GM19193 (cell line): ENCODE measurements around the gene FLVCR2.

ENCODE experiments used
- POLR2A ChIP-seq: IDR thresholded peaks from 4 replicates; pipeline ENCODE4 v1.6.1; 2011; ENCODE audit not compliant: insufficient read depth, insufficient read length; ENCODE audit errors: extremely low read depth

The FLVCR2 gene

GRCh38 chr14:75602503-75602902 is 24.1 kb downstream of the FLVCR2 start:
- no peak for TF ChIP-seq POLR2A

GRCh38 chr14:75604979-75605851 is 26.8 kb downstream of the FLVCR2 start:
- TF ChIP-seq POLR2A: no peak

GRCh38 chr14:75605916-75606315 is 27.5 kb downstream of the FLVCR2 start:
- no peak for TF ChIP-seq POLR2A

- TF ChIP-seq POLR2A: no peak
Measured at GRCh38 chr14:75607044-75607443, 28.6 kb downstream of the FLVCR2 start.

- TF ChIP-seq POLR2A: no peak
Measured at GRCh38 chr14:75607842-75608640, 29.6 kb downstream of the FLVCR2 start.

- TF ChIP-seq POLR2A: no peak
Measured at GRCh38 chr14:75609116-75609515, 30.7 kb downstream of the FLVCR2 start.

GRCh38 chr14:75609606-75610475 is 31.4 kb downstream of the FLVCR2 start:
- TF ChIP-seq POLR2A: no peak

GRCh38 chr14:75610834-75611233 is 32.4 kb downstream of the FLVCR2 start:
- no peak for TF ChIP-seq POLR2A

- TF ChIP-seq POLR2A: no peak
Measured at GRCh38 chr14:75612157-75612556, 33.7 kb downstream of the FLVCR2 start.

GRCh38 chr14:75614179-75614578 is 35.8 kb downstream of the FLVCR2 start:
- TF ChIP-seq POLR2A: no peak

- no peak for TF ChIP-seq POLR2A
Measured at GRCh38 chr14:75615200-75615599, 36.8 kb downstream of the FLVCR2 start.

GRCh38 chr14:75619548-75619947 is 41.1 kb downstream of the FLVCR2 start:
- TF ChIP-seq POLR2A: no peak

- no peak for TF ChIP-seq POLR2A
Measured at GRCh38 chr14:75625034-75625433, 46.6 kb downstream of the FLVCR2 start.

GRCh38 chr14:75626396-75626795 is 48.0 kb downstream of the FLVCR2 start:
- no peak for TF ChIP-seq POLR2A

- no peak for TF ChIP-seq POLR2A
Measured at GRCh38 chr14:75626863-75627262, 48.4 kb downstream of the FLVCR2 start.
